GM19438 (cell line): ENCODE results near the gene HOXB7.
A peak's percentile ranks its signal among the peaks of the same experiment; 100 is the strongest.

Experiments
- ATAC-seq: cut with Tn5 transposase; IDR thresholded peaks from one replicate; pipeline ENCODE4 v1.9.1; 2021; ENCODE audit warnings: low read depth; ENCODE audit not compliant: unreplicated experiment

The HOXB7 gene

GRCh38 chr17:48569674-48570324, 41.0 kb downstream of the HOXB7 start:
- no peak for ATAC-seq

- no peak for ATAC-seq
These were observed 41.6 kb downstream of the HOXB7 start for GRCh38 chr17:48569240-48569582.

GRCh38 chr17:48568499-48569239, 42.1 kb downstream of the HOXB7 start:
- ATAC-seq = no peak

GRCh38 chr17:48567646-48568354, 43.0 kb downstream of the HOXB7 start:
- ATAC-seq = no peak

GRCh38 chr17:48567209-48567608, 43.6 kb downstream of the HOXB7 start:
- ATAC-seq = no peak

GRCh38 chr17:48566717-48567116, 44.1 kb downstream of the HOXB7 start:
- no peak for ATAC-seq

GRCh38 chr17:48565925-48566710, 44.7 kb downstream of the HOXB7 start:
- ATAC-seq = no peak

- ATAC-seq = no peak
These were observed 45.7 kb downstream of the HOXB7 start for GRCh38 chr17:48565022-48565554.

GRCh38 chr17:48564188-48565021, 46.4 kb downstream of the HOXB7 start:
- ATAC-seq = no peak

- ATAC-seq = no peak
These were observed 47.0 kb downstream of the HOXB7 start for GRCh38 chr17:48563867-48564187.

GRCh38 chr17:48563385-48563838, 47.4 kb downstream of the HOXB7 start:
- no peak for ATAC-seq

- no peak for ATAC-seq
These were observed 47.9 kb downstream of the HOXB7 start for GRCh38 chr17:48562934-48563333.

GRCh38 chr17:48561884-48562810, 48.7 kb downstream of the HOXB7 start:
- ATAC-seq = peak; percentile 66

- no peak for ATAC-seq
These were observed 50.7 kb downstream of the HOXB7 start for GRCh38 chr17:48559840-48560817.

- no peak for ATAC-seq
These were observed 51.5 kb downstream of the HOXB7 start for GRCh38 chr17:48559122-48559839.

GRCh38 chr17:48558831-48559121, 52.0 kb downstream of the HOXB7 start:
- ATAC-seq = no peak
